H9 (cell line): Measurements from ENCODE around the gene SMARCA1. TPM values are rescaled to one million over a fixed set of nuclear protein-coding genes. Genes with fewer than 3 reads are reported as not detected.

Experiments used
- DNase-seq: peaks from one replicate; pipeline ENCODE4 v3.0.0-alpha.2; 2017
- H2AFZ ChIP-seq: one replicate; pipeline ENCODE4 v1.6.1; 2013; ENCODE audit warnings: mild to moderate bottlenecking, low read length, control low read depth, moderate library complexity
- H2AK5ac ChIP-seq: 2 replicates; pipeline ENCODE4 v1.6.1; 2013; ENCODE audit warnings: low read length, control low read depth, mixed read lengths; ENCODE audit not compliant: insufficient read length
- H2BK120ac ChIP-seq: one replicate; pipeline ENCODE4 v1.6.1; 2013; ENCODE audit warnings: low read depth, mild to moderate bottlenecking, low read length, control low read depth, inconsistent platforms; ENCODE audit not compliant: poor library complexity, severe bottlenecking
- H2BK12ac ChIP-seq: 2 replicates; pipeline ENCODE4 v1.6.1; 2013; ENCODE audit warnings: low read length, control low read depth, mixed read lengths, low read depth; ENCODE audit not compliant: insufficient read length
- H2BK15ac ChIP-seq: 2 replicates; pipeline ENCODE4 v1.6.1; 2013; ENCODE audit warnings: low read depth, low read length, control low read depth
- H2BK20ac ChIP-seq: one replicate; pipeline ENCODE4 v1.6.1; 2013; ENCODE audit warnings: low read depth, mild to moderate bottlenecking, low read length, control low read depth, inconsistent platforms; ENCODE audit not compliant: poor library complexity, severe bottlenecking
- H2BK5ac ChIP-seq: 2 replicates; pipeline ENCODE4 v1.6.1; 2013; ENCODE audit warnings: low read length, control low read depth, mixed read lengths; ENCODE audit not compliant: insufficient read length
- H3K14ac ChIP-seq: 2 replicates; pipeline ENCODE4 v1.6.1; 2013; ENCODE audit warnings: low read length, control low read depth; ENCODE audit not compliant: insufficient read depth
- H3K18ac ChIP-seq: 2 replicates; pipeline ENCODE4 v1.6.1; 2013; ENCODE audit warnings: low read depth, mild to moderate bottlenecking, mixed read lengths, low read length, control low read depth; ENCODE audit not compliant: insufficient read length
- H3K23ac ChIP-seq: 2 replicates; pipeline ENCODE4 v1.6.1; 2013; ENCODE audit warnings: low read length, control low read depth, mixed read lengths, low read depth; ENCODE audit not compliant: insufficient read length
- H3K23me2 ChIP-seq: 2 replicates; pipeline ENCODE4 v1.6.1; 2013; ENCODE audit warnings: low read depth, mild to moderate bottlenecking, mixed read lengths, low read length, control low read depth; ENCODE audit not compliant: insufficient read length, poor library complexity, severe bottlenecking
- H3K27ac ChIP-seq: 2 replicates; pipeline ENCODE4 v1.5.1; 2013; ENCODE audit warnings: low read length, control low read depth, mixed read lengths, low read depth; ENCODE audit not compliant: insufficient read length
- H3K27me3 ChIP-seq: 2 replicates; pipeline ENCODE4 v1.6.1; 2013; ENCODE audit warnings: low read length, control low read depth, inconsistent platforms; ENCODE audit not compliant: insufficient read depth
- H3K4ac ChIP-seq: 2 replicates; pipeline ENCODE4 v1.6.1; 2013; ENCODE audit warnings: low read depth, mild to moderate bottlenecking, control low read depth, inconsistent platforms, low read length, moderate library complexity
- H3K4me1 ChIP-seq: 2 replicates; pipeline ENCODE4 v1.6.1; 2013; ENCODE audit warnings: low read length, control low read depth, inconsistent platforms; ENCODE audit not compliant: insufficient read depth
- H3K4me2 ChIP-seq: 2 replicates; pipeline ENCODE4 v1.6.1; 2013; ENCODE audit warnings: low read length, control low read depth, mixed read lengths; ENCODE audit not compliant: insufficient read length, insufficient read depth
- H3K56ac ChIP-seq: 2 replicates; pipeline ENCODE4 v1.6.1; 2013; ENCODE audit warnings: low read depth, mild to moderate bottlenecking, mixed read lengths, low read length, control low read depth; ENCODE audit not compliant: insufficient read length
- H3K79me1 ChIP-seq: 2 replicates; pipeline ENCODE4 v1.6.1; 2013; ENCODE audit warnings: low read depth, mild to moderate bottlenecking, moderate library complexity, low read length, control low read depth, inconsistent platforms; ENCODE audit not compliant: insufficient read depth, poor library complexity, severe bottlenecking
- H3K79me2 ChIP-seq: 2 replicates; pipeline ENCODE4 v1.6.1; 2013; ENCODE audit warnings: low read length, control low read depth, inconsistent platforms; ENCODE audit not compliant: insufficient read depth
- H3K9ac ChIP-seq: 2 replicates; pipeline ENCODE4 v1.6.1; 2013; ENCODE audit warnings: low read length, control low read depth, mixed read lengths; ENCODE audit not compliant: insufficient read length; ENCODE audit errors: extremely low read depth
- H3K9me3 ChIP-seq: one replicate; pipeline ENCODE4 v1.6.1; 2013; ENCODE audit warnings: low read depth, low read length, inconsistent platforms; ENCODE audit not compliant: control insufficient read depth
- H3T11ph ChIP-seq: one replicate; pipeline ENCODE4 v1.6.1; 2013; ENCODE audit warnings: mild to moderate bottlenecking, low read length, control low read depth, inconsistent platforms
- H4K20me1 ChIP-seq: one replicate; pipeline ENCODE4 v1.6.1; 2013; ENCODE audit not compliant: control insufficient read depth, insufficient read length, insufficient read depth
- H4K5ac ChIP-seq: 2 replicates; pipeline ENCODE4 v1.6.1; 2013; ENCODE audit warnings: low read depth, mild to moderate bottlenecking, mixed read lengths, low read length, control low read depth; ENCODE audit not compliant: insufficient read length
- H4K8ac ChIP-seq: replicated peaks from 2 replicates; pipeline ENCODE4 v1.6.1; 2013; ENCODE audit warnings: low read length, control low read depth, mixed read lengths, low read depth; ENCODE audit not compliant: insufficient read length
- H4K91ac ChIP-seq: 2 replicates; pipeline ENCODE4 v1.6.1; 2013; ENCODE audit warnings: low read depth, mild to moderate bottlenecking, moderate library complexity, mixed read lengths, low read length, control low read depth; ENCODE audit not compliant: insufficient read length
- H3K27ac Mint-ChIP-seq, 3 experiments: 2 replicates in 2 of 3; 3 replicates in 1 of 3; pipeline ENCODE4 v1.8.0; 2020 to 2021; ENCODE audit warnings: mixed read lengths in 3 of 3, mild to moderate bottlenecking in 1 of 3, moderate library complexity in 1 of 3
- H3K27me3 Mint-ChIP-seq: 2 replicates; pipeline ENCODE4 v1.8.0; 2021; ENCODE audit warnings: low read depth, mild to moderate bottlenecking, moderate library complexity, mixed read lengths
- H3K36me3 Mint-ChIP-seq, 3 experiments: 2 replicates in 2 of 3; 3 replicates in 1 of 3; pipeline ENCODE4 v1.8.0; 2020 to 2021; ENCODE audit warnings: low read depth in 3 of 3, mixed read lengths in 3 of 3; ENCODE audit not compliant: insufficient read depth in 1 of 3
- H3K4me1 Mint-ChIP-seq, 2 experiments: 2 replicates each; pipeline ENCODE4 v1.8.0; 2020; ENCODE audit warnings: mixed read lengths in 2 of 2
- H3K4me3 Mint-ChIP-seq, 2 experiments: 2 replicates in 1 of 2; 3 replicates in 1 of 2; pipeline ENCODE4 v1.8.0; 2020 to 2021; ENCODE audit warnings: mild to moderate bottlenecking in 2 of 2, mixed read lengths in 2 of 2, moderate library complexity in 1 of 2
- H3K9me3 Mint-ChIP-seq, 2 experiments: 2 replicates in 1 of 2; 3 replicates in 1 of 2; pipeline ENCODE4 v1.8.0; 2020; ENCODE audit warnings: mild to moderate bottlenecking in 2 of 2, mixed read lengths in 2 of 2, moderate library complexity in 1 of 2
- CTCF ChIP-seq: fragments of 200-600 bp; sonication (generic); conservative IDR thresholded peaks from 3 replicates; pipeline ENCODE4 v1.8.0; 2021; ENCODE audit warnings: antibody characterized with exemption, mild to moderate bottlenecking
- WGBS: extraction: QIAGEN DNeasy Blood & Tissue Kit; methylation state at CpG from one replicate; pipeline ENCODE4 v1.1.7; 2013; ENCODE audit warnings: missing lambda C conversion rate, low lambda C conversion rate, mixed read lengths; ENCODE audit not compliant: insufficient read length; ENCODE audit errors: extremely low coverage; 5-methylcytosine and 5-hydroxymethylcytosine counted together
- total RNA-seq: library from RNA; stranded (reverse); gene quantifications from 2 replicates; pipeline ENCODE4 v1.2.1, GENCODE V29; 2021

SMARCA1 gene
- total RNA-seq, 1 experiment from 2014 or later = 105 TPM

- Histone ChIP-seq H4K91ac (no peak overlapping the region), H3K56ac (no peak overlapping the region), H4K5ac (no peak overlapping the region), H2AK5ac (no peak overlapping the region), H4K8ac (no peak overlapping the region), H3K14ac (no peak overlapping the region), H2BK12ac (no peak overlapping the region), H2BK5ac (no peak overlapping the region), H3K9me3 (no peaks in the 10 kb centered on the region), H3K9ac (no peak overlapping the region), H3K18ac (no peak overlapping the region), H3K4ac (no peak overlapping the region), H3K79me2 (no peaks in the 10 kb centered on the region), H3K23ac (no peak overlapping the region), H3K79me1 (no peaks in the 10 kb centered on the region), H3K27me3 (no peaks in the 10 kb centered on the region), H3K4me2 (no peak overlapping the region), H2AFZ (no peak overlapping the region), H3K23me2 (no peaks in the 10 kb centered on the region), H2BK120ac (no peak overlapping the region), H3K4me1 (no peaks in the 10 kb centered on the region), H3T11ph (no peak overlapping the region), H3K27ac (no peak overlapping the region), H4K20me1 (no peaks in the 10 kb centered on the region), H2BK20ac (no peak overlapping the region), H2BK15ac (no peak overlapping the region)
- no peak for DNase-seq
- no peak overlapping the region for H3K4me3 Mint-ChIP-seq
- no peaks in the 10 kb centered on the region for H3K27me3 Mint-ChIP-seq
- TF ChIP-seq CTCF = no peak
- WGBS = no CpG with 5 or more reads among the region's 1 CpG
- no peak overlapping the region for H3K27ac Mint-ChIP-seq
- H3K9me3 Mint-ChIP-seq = no peaks in the 10 kb centered on the region; a peak in 1 of 5 replicates
- peaks cover 27 to 71% (median 70%) of the 10 kb centered on the region in 3 experiments for H3K36me3 Mint-ChIP-seq
- no peaks in the 10 kb centered on the region for H3K4me1 Mint-ChIP-seq
Observed at GRCh38 chrX:129559783-129560182, 36.5 kb upstream of the SMARCA1 start.
